T-cell (primary cell): ENCODE results near the gene KIAA1217. TPM values are rescaled to one million over a fixed set of nuclear protein-coding genes. Genes with fewer than 3 reads are reported as not detected.
A peak's percentile ranks its signal among the peaks of the same experiment; 100 is the strongest.

Experiments
- ATAC-seq, 4 experiments: fragments of 200-7000 bp in 3 of 4; fragments of 150-1000 bp in 1 of 4; cut with Tn5 transposase; replicated peaks in 1 of 4; 1 replicate in 3 of 4; 2 replicates in 1 of 4; pipeline ENCODE4 v1.10.0; 2021; ENCODE audit warnings: moderate library complexity in 3 of 4, mild to moderate bottlenecking in 2 of 4, moderate number of reproducible peaks in 1 of 4
- CTCF ChIA-PET, 2 donors: fragments of 300-600 bp; sonication (Branson Sonifier 250); formaldehyde crosslinking; loops; one replicate each; lab custom pipeline; 2022; ENCODE audit warnings: antibody characterized with exemption in 2 of 2; lab: Charles Lee
- POLR2A ChIA-PET, 2 donors: fragments of 300-600 bp; sonication (Branson Sonifier 250); formaldehyde crosslinking; loops; one replicate each; lab custom pipeline; 2022; ENCODE audit warnings: antibody characterized with exemption in 2 of 2; lab: Charles Lee
- DNase-seq, 35 experiments: peaks; one replicate each; pipeline versions ENCODE4 v3.0.0 to v3.0.0-alpha.2; 2013 to 2023
- H3K27ac ChIP-seq: one replicate; pipeline ENCODE4 v1.5.1; 2013; ENCODE audit warnings: low read length
- H3K27me3 ChIP-seq, 2 experiments: replicated peaks in 1 of 2; 1 replicate in 1 of 2; 2 replicates in 1 of 2; pipeline versions ENCODE4 v1.6.1 to v1.7.0; 2013; ENCODE audit warnings: low read length in 1 of 2, mixed read lengths in 1 of 2; ENCODE audit not compliant: control insufficient read depth in 2 of 2, insufficient read depth in 2 of 2; ENCODE audit errors: extremely low read depth in 1 of 2
- H3K36me3 ChIP-seq, 2 donors: 1 replicate in 1 of 2; 2 replicates in 1 of 2; pipeline versions ENCODE4 v1.6.1 to v1.7.0; 2013; ENCODE audit warnings: low read length in 1 of 2; ENCODE audit not compliant: control insufficient read depth in 2 of 2, insufficient read depth in 1 of 2; ENCODE audit errors: extremely low read depth in 1 of 2
- H3K4me1 ChIP-seq, 2 experiments: 1 replicate in 1 of 2; 2 replicates in 1 of 2; pipeline versions ENCODE4 v1.6.1 to v1.7.0; 2013; ENCODE audit warnings: low read length in 2 of 2, mixed read lengths in 1 of 2; ENCODE audit not compliant: insufficient read depth in 2 of 2, control insufficient read depth in 1 of 2; ENCODE audit errors: extremely low read depth in 1 of 2
- H3K4me3 ChIP-seq, 2 donors: 1 replicate in 1 of 2; 2 replicates in 1 of 2; pipeline versions ENCODE4 v1.5.1 to v1.7.0; 2013; ENCODE audit warnings: mild to moderate bottlenecking in 2 of 2, low read length in 1 of 2, moderate library complexity in 1 of 2; ENCODE audit not compliant: control insufficient read depth in 1 of 2; ENCODE audit errors: extremely low read depth in 1 of 2
- H3K9me3 ChIP-seq: 2 replicates; pipeline ENCODE4 v1.7.0; 2013
- H3K27ac Mint-ChIP-seq, 2 donors: one replicate each; pipeline ENCODE4 v1.8.0; 2020 to 2021; ENCODE audit warnings: mild to moderate bottlenecking in 2 of 2, mixed read lengths in 2 of 2
- H3K27me3 Mint-ChIP-seq, 2 donors: one replicate each; pipeline ENCODE4 v1.8.0; 2021 to 2022; ENCODE audit warnings: mixed read lengths in 2 of 2
- H3K36me3 Mint-ChIP-seq: one replicate; pipeline ENCODE4 v1.8.0; 2021; ENCODE audit warnings: mixed read lengths
- H3K4me1 Mint-ChIP-seq, 3 donors: one replicate each; pipeline ENCODE4 v1.8.0; 2020 to 2022; ENCODE audit warnings: mixed read lengths in 3 of 3, mild to moderate bottlenecking in 1 of 3
- H3K4me3 Mint-ChIP-seq, 3 donors: one replicate each; pipeline ENCODE4 v1.8.0; 2020 to 2022; ENCODE audit warnings: mild to moderate bottlenecking in 3 of 3, mixed read lengths in 3 of 3, moderate library complexity in 3 of 3
- H3K9me3 Mint-ChIP-seq, 3 donors: one replicate each; pipeline ENCODE4 v1.8.0; 2020 to 2022; ENCODE audit warnings: mixed read lengths in 3 of 3
- WGBS: methylation state at CpG from one replicate; pipeline ENCODE4 v1.1.5; 2013; ENCODE audit warnings: missing lambda C conversion rate; ENCODE audit not compliant: insufficient coverage; 5-methylcytosine and 5-hydroxymethylcytosine counted together
- total RNA-seq, 35 experiments: library from RNA in 6 of 35; stranded (reverse) in 6 of 35; fragments of 120-200 nt in 1 of 35; gene quantifications; one replicate each; pipeline versions ENCODE4 v1.2.1 to v1.2.4 and lab custom pipeline; 2013 to 2026

KIAA1217 gene
- total RNA-seq, 5 donors from 2014 or later (not counting 1 experiment from before 2014, with no cell fraction given): 0.12 to 1.2 (median 0.66) TPM; not detected in 1

DNA sequence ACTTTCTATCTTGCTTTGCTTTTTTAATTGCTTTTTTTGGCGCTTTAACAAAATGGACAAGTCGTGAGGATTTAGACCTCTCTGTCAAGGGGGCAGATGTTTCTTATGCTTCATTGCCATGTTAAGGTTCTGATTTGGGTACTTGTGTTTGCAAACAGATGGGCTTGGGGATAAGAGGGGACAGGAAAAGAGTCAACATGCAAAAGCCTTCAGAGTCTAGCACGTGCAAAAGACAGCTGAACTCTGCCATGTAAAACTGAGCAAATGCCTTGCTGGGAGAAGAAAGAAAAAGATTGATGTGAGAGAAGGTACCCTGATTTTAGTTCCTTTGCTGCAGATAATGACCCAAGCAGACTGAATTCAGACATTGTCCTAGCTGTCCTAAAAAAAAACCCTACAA is 173.1 kb downstream of the KIAA1217 start:
- ChIA-PET CTCF (interaction anchor here (0.7 kb wide), 2 partner anchors 161 to 242 kb away, joined by 5 to 7 read pairs; no protein-coding TSS in a partner anchor), POLR2A (no interaction called here)
- H3K27ac Mint-ChIP-seq: no peak overlapping the region
- no peaks in the 10 kb centered on the region for H3K36me3 ChIP-seq
- WGBS: 73% methylated on average over 2 of the region's 3 CpGs
- peaks cover 0 to 13% of the 10 kb centered on the region in 2 experiments for H3K27me3 ChIP-seq
- H3K4me1 Mint-ChIP-seq: no peaks in the 10 kb centered on the region
- no peak overlapping the region for H3K4me3 Mint-ChIP-seq
- no peaks in the 10 kb centered on the region for H3K36me3 Mint-ChIP-seq
- DNase-seq (no peak), ATAC-seq (no peak)
- no peak overlapping the region for H3K27ac ChIP-seq
- H3K9me3 Mint-ChIP-seq: no peaks in the 10 kb centered on the region
- peaks cover 7 to 14% of the 10 kb centered on the region in 2 donors for H3K27me3 Mint-ChIP-seq
- no peaks in the 10 kb centered on the region for H3K4me1 ChIP-seq
- no peak overlapping the region for H3K4me3 ChIP-seq
- no peaks in the 10 kb centered on the region for H3K9me3 ChIP-seq

DNA sequence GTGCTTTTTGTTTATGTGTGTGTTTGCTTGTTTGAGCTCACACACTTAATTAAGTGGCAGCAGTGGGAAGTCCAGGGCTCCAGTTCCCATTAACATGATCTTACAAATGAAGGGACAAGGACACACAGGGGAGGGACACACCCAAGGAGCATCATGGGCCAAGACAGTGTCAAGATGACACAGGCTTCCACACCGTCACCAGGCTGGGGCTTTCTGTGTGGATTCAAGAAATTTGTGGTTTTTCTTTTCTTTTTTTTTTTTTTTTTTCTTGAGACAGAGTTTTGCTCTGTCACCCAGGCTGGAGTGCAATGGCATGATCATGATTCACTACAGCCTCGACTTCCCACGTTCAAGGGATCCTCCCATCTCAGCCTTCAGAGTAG is 173.6 kb downstream of the KIAA1217 start:
- Mint-ChIP-seq H3K9me3 (no peaks in the 10 kb centered on the region), H3K27ac (no peak overlapping the region), H3K36me3 (no peaks in the 10 kb centered on the region), H3K4me3 (no peak overlapping the region), H3K4me1 (no peaks in the 10 kb centered on the region), H3K27me3 (peaks cover 7 to 14% of the 10 kb centered on the region in 2 donors)
- Histone ChIP-seq H3K36me3 (no peaks in the 10 kb centered on the region), H3K27ac (no peak overlapping the region), H3K27me3 (peaks cover 0 to 13% of the 10 kb centered on the region in 2 experiments), H3K4me3 (no peak overlapping the region), H3K4me1 (no peaks in the 10 kb centered on the region), H3K9me3 (no peaks in the 10 kb centered on the region)
- no peak for DNase-seq
- ChIA-PET POLR2A (no interaction called here), CTCF (interaction anchor here in 1 of 2 donors (0.7 kb wide), 1 partner anchor 162 kb away, joined by 7 read pairs; no protein-coding TSS in a partner anchor)
- no peak for ATAC-seq
- no CpG with 5 or more reads among the region's 3 CpGs for WGBS

DNA sequence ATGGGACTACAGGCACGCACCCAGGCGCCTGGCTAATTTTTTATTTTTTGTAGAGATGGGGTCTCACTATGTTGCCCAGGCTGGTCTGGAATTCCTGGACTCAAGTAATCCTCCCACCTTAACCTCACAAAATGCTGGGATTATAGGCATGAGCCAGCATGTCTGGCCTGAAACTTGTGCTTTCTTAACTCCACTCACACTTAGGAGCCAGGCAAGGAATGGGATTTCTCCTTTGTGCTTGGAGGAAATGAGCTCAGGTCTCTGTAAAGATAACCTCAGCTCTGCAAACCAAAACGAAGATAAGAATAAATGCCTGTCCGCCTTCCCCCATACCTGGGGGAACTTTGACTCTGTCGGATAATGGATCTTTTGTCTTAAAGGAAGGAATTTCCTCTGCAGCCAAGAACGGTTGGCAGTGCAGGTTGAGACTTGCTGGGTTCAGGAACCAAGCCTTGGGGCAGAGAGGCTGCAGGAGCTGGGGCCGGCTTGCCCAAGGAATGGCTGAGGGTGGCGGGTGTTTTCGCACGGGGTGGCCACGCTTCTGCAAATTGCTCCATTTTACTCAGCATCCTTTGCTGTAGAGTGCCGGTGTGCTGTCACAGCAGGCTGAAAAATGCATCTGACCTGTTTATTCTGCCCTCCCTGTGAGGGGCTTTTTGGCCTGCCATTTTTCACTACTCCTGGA is 174.2 kb downstream of the KIAA1217 start:
- H3K36me3 ChIP-seq: no peaks in the 10 kb centered on the region
- no peak overlapping the region for H3K4me3 ChIP-seq
- DNase-seq (no peak), ATAC-seq (no peak)
- H3K27me3 Mint-ChIP-seq: peaks cover 7 to 14% of the 10 kb centered on the region in 2 donors
- H3K27ac ChIP-seq: no peak overlapping the region
- H3K4me3 Mint-ChIP-seq: no peak overlapping the region
- no peak overlapping the region for H3K27ac Mint-ChIP-seq
- H3K9me3 Mint-ChIP-seq: no peaks in the 10 kb centered on the region
- H3K27me3 ChIP-seq: peaks cover 0 to 13% of the 10 kb centered on the region in 2 experiments
- POLR2A ChIA-PET: no interaction called here
- H3K4me1 ChIP-seq: no peaks in the 10 kb centered on the region
- H3K4me1 Mint-ChIP-seq: no peaks in the 10 kb centered on the region
- CTCF ChIA-PET: interaction anchor here in 1 of 2 donors (0.7 kb wide), 1 partner anchor 162 kb away, joined by 7 read pairs; no protein-coding TSS in a partner anchor
- H3K9me3 ChIP-seq: no peaks in the 10 kb centered on the region
- WGBS: 55% methylated on average over 7 of the region's 12 CpGs
- H3K36me3 Mint-ChIP-seq: no peaks in the 10 kb centered on the region

DNA sequence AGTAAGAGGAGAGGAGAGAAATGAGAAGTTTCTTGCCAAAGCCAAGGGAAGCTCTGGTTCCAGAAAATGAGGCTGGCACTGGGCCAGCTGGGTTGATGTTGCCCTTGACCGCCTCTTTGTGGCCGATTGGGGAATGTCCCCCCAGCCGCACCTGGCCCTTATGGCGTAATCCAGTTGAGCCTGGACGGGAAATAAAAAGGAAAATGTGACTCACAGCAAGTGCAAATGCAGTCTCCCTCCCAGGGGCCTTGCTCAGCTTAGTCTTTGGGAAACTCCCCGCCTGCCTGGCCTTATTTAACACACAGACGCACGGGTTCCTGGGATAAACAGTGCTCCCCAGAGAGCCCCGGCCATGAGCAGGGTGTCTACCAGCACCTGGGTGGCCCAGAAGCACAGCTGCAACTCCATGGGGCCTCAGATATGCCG is 174.8 kb downstream of the KIAA1217 start:
- no peak overlapping the region for H3K4me3 Mint-ChIP-seq
- H3K9me3 Mint-ChIP-seq: no peaks in the 10 kb centered on the region
- ChIA-PET POLR2A (no interaction called here), CTCF (no interaction called here)
- ATAC-seq (no peak), DNase-seq (peak in 1 of 35 experiments; percentile 2)
- no peaks in the 10 kb centered on the region for H3K4me1 Mint-ChIP-seq
- Histone ChIP-seq H3K27ac (no peak overlapping the region), H3K4me3 (no peak overlapping the region), H3K9me3 (no peaks in the 10 kb centered on the region), H3K4me1 (no peaks in the 10 kb centered on the region), H3K27me3 (peaks cover 0 to 13% of the 10 kb centered on the region in 2 experiments), H3K36me3 (no peaks in the 10 kb centered on the region)
- WGBS: 41% methylated on average over 10 of the region's 10 CpGs
- H3K27me3 Mint-ChIP-seq: peaks cover 3 to 14% of the 10 kb centered on the region in 2 donors
- H3K27ac Mint-ChIP-seq: no peak overlapping the region
- H3K36me3 Mint-ChIP-seq: no peaks in the 10 kb centered on the region

DNA sequence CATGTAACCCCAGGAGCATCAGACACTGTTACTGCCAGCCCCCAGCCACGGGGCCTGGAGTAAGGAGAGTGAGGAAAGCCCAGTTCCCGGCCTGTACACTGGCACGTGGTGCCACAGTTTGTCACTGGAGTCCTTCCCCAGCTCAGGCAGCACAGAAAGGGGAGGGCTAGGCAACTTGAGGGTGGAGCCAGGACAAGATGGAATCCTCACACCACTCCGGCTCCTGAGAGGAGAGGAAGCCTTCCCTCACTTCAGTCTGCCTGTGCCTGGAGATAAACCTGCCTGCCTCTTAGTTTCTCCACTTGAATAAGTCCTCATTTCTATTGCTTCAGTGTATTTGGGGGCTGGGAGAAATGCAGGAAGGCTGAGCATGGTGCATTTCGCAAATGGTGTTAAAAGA is 176.0 kb downstream of the KIAA1217 start:
- no peaks in the 10 kb centered on the region for H3K9me3 Mint-ChIP-seq
- Histone ChIP-seq H3K36me3 (no peaks in the 10 kb centered on the region), H3K27me3 (peaks cover 0 to 13% of the 10 kb centered on the region in 2 experiments), H3K9me3 (no peaks in the 10 kb centered on the region), H3K27ac (no peak overlapping the region), H3K4me1 (no peaks in the 10 kb centered on the region), H3K4me3 (no peak overlapping the region)
- POLR2A ChIA-PET: no interaction called here
- H3K4me1 Mint-ChIP-seq: no peaks in the 10 kb centered on the region
- peaks cover 3 to 14% of the 10 kb centered on the region in 2 donors for H3K27me3 Mint-ChIP-seq
- H3K36me3 Mint-ChIP-seq: no peaks in the 10 kb centered on the region
- H3K27ac Mint-ChIP-seq: no peak overlapping the region
- CTCF ChIA-PET: no interaction called here
- WGBS: 37% methylated on average over 2 of the region's 5 CpGs
- DNase-seq (no peak), ATAC-seq (no peak)
- no peak overlapping the region for H3K4me3 Mint-ChIP-seq

DNA sequence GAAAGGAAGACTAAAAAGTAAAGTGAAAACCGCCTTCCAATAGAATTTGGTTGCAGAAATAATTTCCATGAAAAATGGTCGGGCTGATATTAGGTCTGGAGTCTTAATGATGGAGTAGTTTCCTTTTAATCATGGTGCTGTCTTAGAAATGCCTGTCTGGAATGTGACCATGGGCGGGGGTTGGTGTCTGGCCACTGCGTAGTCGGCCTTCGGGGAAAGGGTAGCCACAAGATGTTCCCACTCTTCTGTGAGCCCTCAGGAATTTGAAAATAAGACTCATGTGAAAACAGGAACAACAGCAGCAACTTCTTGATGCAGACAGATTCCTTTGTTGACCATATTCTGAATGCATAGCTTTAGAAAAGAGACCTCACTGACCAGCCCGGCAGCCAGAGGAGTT is 176.8 kb downstream of the KIAA1217 start:
- no peak for ATAC-seq

More for the DNA sequence above, 176.8 kb downstream of the KIAA1217 start:
- Mint-ChIP-seq H3K4me1 (no peaks in the 10 kb centered on the region), H3K36me3 (no peaks in the 10 kb centered on the region), H3K9me3 (no peaks in the 10 kb centered on the region), H3K4me3 (no peak overlapping the region), H3K27me3 (peaks cover 3 to 14% of the 10 kb centered on the region in 2 donors), H3K27ac (no peak overlapping the region)
- CTCF ChIA-PET: no interaction called here
- Histone ChIP-seq H3K4me1 (no peaks in the 10 kb centered on the region), H3K27ac (no peak overlapping the region), H3K4me3 (no peak overlapping the region), H3K36me3 (no peaks in the 10 kb centered on the region), H3K27me3 (peaks cover 0 to 13% of the 10 kb centered on the region in 2 experiments), H3K9me3 (no peaks in the 10 kb centered on the region)
- 71% methylated on average over 4 of the region's 7 CpGs for WGBS
- no peak for DNase-seq
- POLR2A ChIA-PET: no interaction called here
